HUES6 (cell line): Measurements from ENCODE around the gene POLR3GL.

Experiments
- H3K27ac ChIP-seq: 2 replicates; pipeline ENCODE4 v1.7.0; 2013; ENCODE audit warnings: low read depth, mild to moderate bottlenecking, low read length, inconsistent platforms
- H3K27me3 ChIP-seq: 2 replicates; pipeline ENCODE4 v1.6.1; 2013; ENCODE audit warnings: low read length; ENCODE audit not compliant: control insufficient read depth, insufficient read depth
- H3K36me3 ChIP-seq: 2 replicates; pipeline ENCODE4 v1.6.1; 2013; ENCODE audit warnings: low read length; ENCODE audit not compliant: control insufficient read depth, insufficient read depth
- H3K4me1 ChIP-seq: 2 replicates; pipeline ENCODE4 v1.6.1; 2013; ENCODE audit warnings: low read length; ENCODE audit not compliant: control insufficient read depth, insufficient read depth
- H3K4me3 ChIP-seq: 2 replicates; pipeline ENCODE4 v1.5.1; 2013; ENCODE audit warnings: low read depth, low read length
- H3K9ac ChIP-seq: one replicate; pipeline ENCODE4 v1.6.1; 2013; ENCODE audit warnings: mild to moderate bottlenecking, low read length
- H3K9me3 ChIP-seq: 2 replicates; pipeline ENCODE4 v1.6.1; 2013; ENCODE audit warnings: low read depth, low read length; ENCODE audit not compliant: control insufficient read depth, insufficient read depth

POLR3GL gene

GRCh38 chr1:145985129-145985501 is 20.6 kb downstream of the POLR3GL start:
- H3K27me3 ChIP-seq = no peaks in the 10 kb centered on the region
- peak overlapping the region; percentile 49 for H3K9ac ChIP-seq
- no peaks in the 10 kb centered on the region for H3K36me3 ChIP-seq
- no peaks in the 10 kb centered on the region for H3K9me3 ChIP-seq
- H3K27ac ChIP-seq = peak overlapping the region; percentile 36; the same call in 1 of the 2 replicates
- H3K4me1 ChIP-seq = peaks cover 29% of the 10 kb centered on the region
- H3K4me3 ChIP-seq = no peak overlapping the region

DNA sequence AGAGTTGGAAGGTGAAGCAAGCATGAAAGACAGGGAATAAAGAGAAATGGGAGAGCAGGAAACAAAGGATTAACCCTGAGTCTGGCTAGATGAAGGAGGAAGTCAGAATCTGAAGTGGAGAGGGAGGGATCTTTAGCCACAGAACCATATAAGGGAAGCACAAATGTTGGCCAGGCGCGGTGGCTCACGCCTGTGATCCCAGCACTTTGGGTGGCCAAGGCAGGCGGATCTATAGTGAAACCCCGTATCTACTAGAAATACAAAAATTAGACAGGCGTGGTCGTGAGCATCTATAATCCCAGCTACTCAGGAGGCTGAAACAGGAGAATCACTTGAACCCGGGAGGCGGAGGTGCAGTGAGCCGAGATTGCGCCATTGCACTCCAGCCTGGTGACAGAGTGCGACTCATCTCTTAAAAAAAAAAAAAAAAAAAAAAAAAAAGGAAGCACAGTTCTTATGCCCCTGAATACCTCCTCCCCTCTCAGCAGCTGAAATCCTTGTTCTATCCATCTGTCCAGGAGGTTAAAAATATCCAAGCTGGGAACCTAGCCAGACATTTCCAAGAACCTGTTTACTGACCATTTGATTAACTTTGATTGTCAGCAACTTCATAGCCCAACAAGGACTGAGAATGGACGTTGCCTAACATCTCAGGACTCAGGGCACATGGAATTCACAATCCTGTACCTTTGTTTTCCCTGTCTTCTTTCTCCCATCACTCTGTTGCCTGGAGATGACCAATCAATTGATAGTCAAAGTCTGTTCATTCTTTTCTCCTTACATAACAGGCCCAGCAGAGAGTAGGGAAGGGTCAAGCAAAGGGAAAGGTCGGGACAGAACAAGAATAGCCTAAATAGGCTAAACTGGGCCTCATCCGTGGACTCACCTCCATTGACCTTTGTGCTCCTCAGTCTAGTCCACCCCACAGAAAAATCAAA is 21.3 kb downstream of the POLR3GL start:
- Histone ChIP-seq H3K9me3 (no peaks in the 10 kb centered on the region), H3K27ac (peak overlapping the region; percentile 36; the same call in 1 of the 2 replicates), H3K4me1 (peaks cover 30% of the 10 kb centered on the region), H3K36me3 (no peaks in the 10 kb centered on the region), H3K9ac (peak overlapping the region; percentile 49), H3K27me3 (no peaks in the 10 kb centered on the region), H3K4me3 (no peak overlapping the region)

DNA sequence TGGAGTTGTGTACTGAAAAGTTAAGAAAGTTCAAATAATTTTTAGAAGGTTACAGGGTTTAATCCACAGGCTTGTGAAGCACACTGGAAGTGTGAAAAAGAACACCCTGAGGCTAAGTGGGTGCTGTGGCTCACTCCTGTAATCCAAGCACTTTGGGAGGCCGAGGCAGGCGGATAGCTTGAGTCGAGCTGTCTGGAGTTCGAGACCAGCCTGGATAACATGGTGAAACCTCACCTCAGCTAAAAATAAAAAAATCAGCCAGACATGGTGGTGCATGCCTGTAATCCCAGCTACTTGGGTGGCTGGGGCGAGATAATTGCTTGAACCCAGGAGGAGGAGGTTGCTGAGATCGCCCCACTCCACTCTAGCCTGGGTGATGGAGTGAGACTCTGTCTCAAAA is 22.1 kb downstream of the POLR3GL start:
- Histone ChIP-seq H3K27ac (no peak overlapping the region), H3K9me3 (no peaks in the 10 kb centered on the region)

GRCh38 chr1:145987926-145988325 is 23.4 kb downstream of the POLR3GL start:
- Histone ChIP-seq H3K4me3 (no peak overlapping the region), H3K9ac (no peak overlapping the region), H3K27ac (no peak overlapping the region), H3K4me1 (peaks cover 26% of the 10 kb centered on the region), H3K36me3 (peaks cover 5% of the 10 kb centered on the region), H3K9me3 (no peaks in the 10 kb centered on the region), H3K27me3 (no peaks in the 10 kb centered on the region)

More for the DNA sequence above, 22.1 kb downstream of the POLR3GL start:
- Histone ChIP-seq H3K36me3 (no peaks in the 10 kb centered on the region), H3K4me3 (no peak overlapping the region), H3K4me1 (peaks cover 31% of the 10 kb centered on the region), H3K9ac (no peak overlapping the region), H3K27me3 (no peaks in the 10 kb centered on the region)

DNA sequence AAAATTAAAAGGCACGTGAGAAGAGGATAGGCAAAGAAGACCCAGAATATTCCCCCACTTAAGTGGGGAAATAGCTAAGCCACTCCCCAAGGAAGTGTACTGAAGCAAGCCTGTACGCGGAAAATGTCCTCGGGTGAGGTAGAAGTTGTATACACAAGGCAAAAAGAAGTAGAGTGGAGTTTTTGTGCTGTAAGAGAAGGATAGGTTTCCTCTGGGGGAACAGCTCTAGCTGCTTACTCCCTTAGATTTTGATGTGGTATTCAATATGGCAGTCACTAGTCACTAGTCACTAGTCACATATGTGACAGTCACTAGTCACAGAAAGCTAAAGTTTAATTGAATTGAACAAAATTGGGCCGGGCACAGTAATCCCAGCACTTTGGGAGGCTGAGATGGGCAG is 24.3 kb downstream of the POLR3GL start:
- Histone ChIP-seq H3K4me1 (peaks cover 29% of the 10 kb centered on the region), H3K9me3 (no peaks in the 10 kb centered on the region), H3K27ac (no peak overlapping the region), H3K36me3 (peaks cover 14% of the 10 kb centered on the region), H3K9ac (no peak overlapping the region), H3K27me3 (no peaks in the 10 kb centered on the region), H3K4me3 (no peak overlapping the region)

DNA sequence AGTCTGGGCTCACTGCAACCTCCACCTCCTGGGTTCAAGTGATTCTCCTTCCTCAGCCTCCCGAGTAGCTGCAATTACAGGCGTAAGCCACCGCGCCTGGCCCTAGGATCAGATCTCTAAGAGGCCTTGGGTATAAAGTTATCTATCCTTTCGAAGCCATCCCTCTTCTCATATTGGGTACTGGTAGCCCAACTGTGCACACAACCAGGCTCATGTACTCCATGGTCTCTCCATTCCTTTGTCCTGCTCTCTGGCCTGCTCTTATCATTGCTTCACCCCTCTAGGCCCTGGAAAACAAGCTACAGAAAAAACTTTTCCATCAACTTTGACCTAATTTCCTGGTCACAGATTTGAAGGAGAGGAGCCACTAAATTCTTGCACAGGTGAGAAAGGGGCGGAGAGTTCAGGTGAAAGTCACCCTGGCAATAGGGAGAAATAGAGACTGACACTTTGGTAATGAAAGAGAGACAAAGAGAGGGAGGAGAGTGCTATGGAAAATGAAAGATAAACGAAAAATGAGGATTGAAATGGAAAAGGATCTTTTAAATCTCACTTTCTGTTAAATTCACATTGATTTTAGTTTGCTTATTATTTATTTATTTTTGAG is 25.9 kb downstream of the POLR3GL start:
- H3K9me3 ChIP-seq = no peaks in the 10 kb centered on the region
- no peaks in the 10 kb centered on the region for H3K27me3 ChIP-seq
- H3K9ac ChIP-seq = no peak overlapping the region
- H3K27ac ChIP-seq = no peak overlapping the region
- no peak overlapping the region for H3K4me3 ChIP-seq
- peaks cover 29% of the 10 kb centered on the region for H3K36me3 ChIP-seq
- H3K4me1 ChIP-seq = peaks cover 23% of the 10 kb centered on the region

GRCh38 chr1:145991735-145992412 is 27.4 kb downstream of the POLR3GL start:
- no peak overlapping the region for H3K27ac ChIP-seq
- no peak overlapping the region for H3K4me3 ChIP-seq
- no peak overlapping the region for H3K9ac ChIP-seq
- peaks cover 16% of the 10 kb centered on the region; the same call in 1 of the 2 replicates for H3K4me1 ChIP-seq
- no peaks in the 10 kb centered on the region for H3K9me3 ChIP-seq
- no peaks in the 10 kb centered on the region for H3K27me3 ChIP-seq
- H3K36me3 ChIP-seq = peaks cover 30% of the 10 kb centered on the region

GRCh38 chr1:145992502-145992936 is 28.0 kb downstream of the POLR3GL start:
- no peak overlapping the region for H3K27ac ChIP-seq
- peaks cover 30% of the 10 kb centered on the region for H3K36me3 ChIP-seq
- no peaks in the 10 kb centered on the region for H3K9me3 ChIP-seq
- peak overlapping the region; percentile 96 for H3K4me3 ChIP-seq
- no peaks in the 10 kb centered on the region for H3K27me3 ChIP-seq
- H3K9ac ChIP-seq = no peak overlapping the region
- peaks cover 23% of the 10 kb centered on the region for H3K4me1 ChIP-seq

DNA sequence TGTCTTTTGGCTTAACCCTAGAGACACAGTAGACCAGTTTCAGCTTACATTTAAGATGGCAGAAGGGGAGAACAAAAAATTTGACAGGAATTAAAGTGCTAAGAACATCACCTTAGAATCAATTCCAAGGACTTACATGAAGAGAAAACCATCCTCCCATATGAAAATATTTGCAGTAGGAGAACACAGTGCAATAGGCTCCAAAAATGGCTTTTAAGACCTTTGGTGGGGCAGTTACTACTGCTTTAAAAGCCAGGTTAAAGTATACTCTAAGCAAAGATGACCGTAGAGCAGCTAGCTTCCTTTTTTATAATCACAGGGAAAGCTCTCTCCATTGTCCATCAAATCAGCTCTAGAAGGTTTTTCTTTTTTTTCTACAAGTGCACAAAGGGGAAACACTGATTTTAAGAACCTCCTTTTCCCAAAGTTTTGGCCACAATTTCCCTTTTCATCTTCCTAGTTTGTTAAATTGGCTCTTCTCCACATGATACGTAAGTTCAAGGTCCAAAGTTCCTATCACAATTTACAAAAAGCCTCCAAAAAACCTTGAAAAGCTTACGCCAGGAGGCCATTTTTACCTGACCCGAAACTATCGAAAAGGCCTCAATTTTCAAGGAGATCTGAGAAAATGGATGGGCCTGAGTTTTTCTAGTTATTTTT is 28.6 kb downstream of the POLR3GL start:
- Histone ChIP-seq H3K27ac (no peak overlapping the region), H3K9me3 (no peaks in the 10 kb centered on the region), H3K27me3 (no peaks in the 10 kb centered on the region), H3K36me3 (peaks cover 30% of the 10 kb centered on the region), H3K4me1 (peaks cover 23% of the 10 kb centered on the region), H3K9ac (no peak overlapping the region), H3K4me3 (peak overlapping the region; percentile 96)

DNA sequence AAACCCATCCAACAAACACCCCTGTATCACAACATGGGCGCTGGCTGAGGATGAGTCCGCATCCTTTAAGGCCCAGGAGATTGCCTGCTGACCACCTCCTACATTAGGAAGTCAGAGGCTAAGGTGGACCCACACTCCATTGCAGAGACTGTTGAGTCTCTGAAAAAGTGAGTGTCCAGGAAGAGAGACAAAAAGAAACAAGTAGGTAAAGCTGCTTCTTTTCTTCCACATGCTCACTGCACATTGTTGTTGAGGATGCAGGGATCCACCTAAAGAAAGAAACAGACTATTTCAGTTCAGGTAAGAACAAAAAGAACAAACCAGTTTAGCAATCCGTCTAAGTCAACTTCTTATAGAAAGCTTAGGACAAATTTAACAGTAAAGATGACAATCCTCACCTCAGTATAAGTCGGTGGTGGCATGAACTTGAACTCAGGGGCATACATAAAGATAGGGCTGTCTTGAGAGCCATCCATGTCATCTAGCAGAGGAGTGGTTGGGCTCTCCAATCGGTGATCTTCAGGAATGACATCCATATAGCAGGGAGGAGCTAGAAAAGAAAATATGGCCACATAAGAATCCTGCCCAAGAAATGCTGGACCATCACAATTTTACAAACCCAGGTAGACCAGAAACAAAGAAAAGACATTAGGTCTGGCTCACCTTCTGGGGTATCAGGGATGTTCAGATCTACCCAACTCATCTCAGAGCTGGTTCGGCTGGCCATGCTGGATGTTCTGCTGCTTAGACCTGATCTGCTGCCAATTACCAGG is 29.3 kb downstream of the POLR3GL start:
- Histone ChIP-seq H3K27me3 (no peaks in the 10 kb centered on the region), H3K4me3 (peak overlapping the region; percentile 96), H3K4me1 (peaks cover 23% of the 10 kb centered on the region), H3K9ac (no peak overlapping the region), H3K27ac (no peak overlapping the region), H3K9me3 (no peaks in the 10 kb centered on the region), H3K36me3 (peaks cover 30% of the 10 kb centered on the region)
